Hypothalamus (tissue), 51 donors: ENCODE results near the gene THSD7B.

Experiments used
- DNase-seq, 51 donors: peaks; one replicate each; lab custom pipeline; 2025; lab: John Stamatoyannopoulos, UW

THSD7B gene

GRCh38 chr2:136809998-136810397 is 44.7 kb downstream of the THSD7B start:
- no peak for DNase-seq

GRCh38 chr2:136818839-136819238 is 53.5 kb downstream of the THSD7B start:
- no peak for DNase-seq

GRCh38 chr2:136823291-136823690 is 57.9 kb downstream of the THSD7B start:
- no peak for DNase-seq

DNA sequence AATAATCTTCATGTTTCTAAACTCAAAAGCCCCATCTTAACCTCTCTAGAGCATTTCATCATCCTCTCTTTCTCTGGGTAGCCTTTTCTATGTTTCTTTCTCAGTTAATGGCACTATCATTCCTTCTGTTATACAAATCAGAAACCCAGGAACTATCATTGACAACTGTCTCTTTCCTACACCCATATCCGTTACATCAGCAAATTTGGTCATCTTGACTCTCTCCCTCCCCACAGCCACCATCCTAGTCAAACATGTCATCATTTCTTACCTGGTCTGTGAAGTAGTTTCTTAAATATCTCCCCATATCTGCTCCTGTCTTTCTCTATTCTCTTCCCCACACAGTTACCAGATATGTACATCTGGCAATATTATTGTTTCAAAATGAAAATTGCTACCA is 62.8 kb downstream of the THSD7B start:
- no peak for DNase-seq

DNA sequence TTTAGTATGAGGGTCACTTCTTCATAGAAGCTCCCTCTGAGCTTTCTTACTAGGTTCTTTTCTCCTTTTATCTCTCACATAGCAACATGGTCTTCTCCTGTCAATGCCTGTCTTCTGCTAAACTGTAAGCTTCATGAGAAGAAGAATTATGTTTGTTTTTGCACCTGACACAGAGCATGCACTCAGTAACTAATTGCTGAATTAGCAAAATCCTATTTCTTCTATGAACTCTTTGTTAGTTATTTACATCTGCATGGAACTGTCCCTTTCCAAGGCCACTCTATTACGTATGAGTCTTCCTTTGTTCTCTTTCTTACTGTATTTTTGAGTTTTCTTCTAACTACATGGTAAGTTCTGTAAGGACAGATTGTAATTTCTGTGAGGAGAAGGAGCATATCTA is 63.4 kb downstream of the THSD7B start:
- no peak for DNase-seq

DNA sequence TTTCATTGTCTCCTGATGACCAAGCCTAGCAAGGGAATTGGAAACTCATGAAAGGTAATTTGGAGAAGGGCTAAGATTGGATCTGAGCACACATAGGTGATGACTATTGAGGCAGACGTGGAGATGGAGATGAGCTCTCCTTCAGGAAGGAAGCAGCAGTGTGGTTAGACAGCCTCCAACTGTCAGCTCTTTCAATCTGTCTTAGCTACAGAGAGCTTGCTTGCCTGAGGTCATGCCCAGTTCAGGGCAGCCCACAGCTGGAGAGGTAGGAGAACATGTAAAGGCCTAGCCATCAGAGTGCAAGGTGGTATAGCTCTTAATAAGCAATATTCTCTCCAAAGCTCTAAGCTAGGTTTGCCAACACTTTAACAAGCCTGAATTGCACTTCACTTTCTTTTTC is 79.2 kb downstream of the THSD7B start:
- no peak for DNase-seq

GRCh38 chr2:136858656-136859055 is 93.3 kb downstream of the THSD7B start:
- DNase-seq, result no peak

DNA sequence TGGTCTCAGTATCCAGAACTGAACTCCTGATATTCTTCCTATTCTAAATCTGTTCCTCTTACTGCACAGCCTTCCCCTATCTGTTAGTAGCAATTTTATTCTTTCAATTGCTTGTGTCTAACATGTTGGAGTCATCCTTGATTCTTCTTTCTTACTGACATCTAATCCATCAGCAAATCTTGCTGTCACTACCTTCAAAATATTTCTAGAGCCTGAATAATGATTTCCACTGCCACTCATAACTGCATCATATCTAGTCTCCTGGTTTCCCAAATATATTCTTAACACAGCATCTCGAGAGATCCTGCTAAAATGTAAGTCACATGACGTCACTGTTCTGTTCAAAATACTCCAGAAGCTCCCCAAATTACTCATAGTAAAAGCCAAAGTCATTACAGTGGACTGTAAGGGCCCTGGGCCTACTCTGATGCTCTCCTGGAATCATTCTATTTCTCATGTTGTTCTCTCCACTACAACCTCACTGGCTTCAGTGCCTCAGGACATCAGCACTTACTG is 95.2 kb downstream of the THSD7B start:
- no peak for DNase-seq

DNA sequence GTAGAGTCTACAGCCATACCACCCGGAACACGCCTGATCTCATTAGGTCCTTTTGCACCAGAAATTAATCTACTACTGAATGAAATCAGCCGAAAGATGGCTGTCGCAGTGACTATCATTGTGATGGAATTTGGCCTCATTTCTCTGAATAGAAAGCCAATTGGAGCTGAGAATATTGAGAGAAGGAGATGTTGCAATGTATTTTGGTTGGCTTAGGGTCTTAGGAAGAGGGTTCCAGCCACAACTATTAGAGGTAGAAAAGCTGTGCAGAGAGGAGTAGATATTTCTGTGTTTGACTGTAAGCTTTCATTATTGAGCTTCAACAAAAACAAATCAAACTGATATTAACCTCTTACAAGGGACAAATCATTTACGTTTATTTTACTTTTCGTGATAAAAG is 98.1 kb downstream of the THSD7B start:
- DNase-seq, result no peak

GRCh38 chr2:136863874-136864273 is 98.5 kb downstream of the THSD7B start:
- no peak for DNase-seq

DNA sequence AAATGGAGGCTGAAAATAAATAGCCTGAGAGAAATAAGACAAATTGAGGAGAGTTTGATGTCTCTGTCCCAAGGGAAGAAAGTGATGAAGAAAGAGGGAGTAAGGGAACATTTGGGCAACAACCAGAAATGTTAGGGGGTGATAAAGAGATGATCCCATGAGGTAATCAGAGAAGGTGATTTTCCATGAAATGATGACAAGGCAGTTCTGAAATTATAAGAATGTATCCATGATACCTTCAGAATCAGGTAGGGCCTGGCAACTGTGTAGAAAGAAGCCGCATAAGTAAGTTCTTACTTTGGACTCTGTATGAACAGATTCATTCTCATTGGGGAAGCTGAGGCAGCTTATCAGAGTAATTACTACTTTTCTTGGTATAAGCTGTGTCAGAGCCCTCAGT is 106.1 kb downstream of the THSD7B start:
- no peak for DNase-seq

DNA sequence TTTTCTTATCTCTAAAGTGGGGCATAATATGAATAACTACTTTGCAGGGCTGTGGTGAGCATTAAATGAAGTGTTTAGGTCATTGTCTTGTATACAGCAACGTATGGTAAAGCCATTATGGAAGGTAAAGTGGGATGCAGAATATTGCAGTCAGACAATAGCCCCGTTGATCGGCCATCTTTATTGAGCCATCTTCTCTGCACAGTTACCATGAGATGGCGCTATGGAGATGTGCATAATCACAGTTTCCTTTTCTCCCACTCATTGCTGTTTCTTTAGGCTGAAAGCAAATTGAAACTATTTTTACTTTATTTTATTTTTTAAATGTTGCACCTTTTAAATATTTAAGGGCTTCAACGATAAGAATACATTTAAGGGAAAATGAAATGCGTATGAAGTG is 108.9 kb downstream of the THSD7B start:
- peak in 1 of 51 donors; percentile 1 for DNase-seq

DNA sequence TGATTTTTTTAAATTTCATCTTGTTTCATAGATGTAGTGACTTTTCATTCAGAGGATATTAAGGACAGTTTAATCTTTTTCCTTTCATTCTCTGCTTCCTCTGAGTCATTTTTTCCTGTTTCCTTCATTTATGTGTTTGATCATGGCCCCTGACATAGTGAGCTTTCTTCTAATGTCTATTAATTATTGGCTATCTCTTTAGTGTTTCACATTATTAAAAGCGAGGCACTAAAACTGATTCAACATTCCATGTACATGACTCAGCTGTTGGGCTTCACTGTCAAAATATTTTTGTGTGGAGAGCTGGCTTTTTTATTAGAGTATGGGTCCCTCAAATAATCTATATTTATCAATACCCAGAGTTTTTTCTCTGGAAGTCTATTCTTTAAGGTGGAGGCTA is 125.8 kb downstream of the THSD7B start:
- no peak for DNase-seq

DNA sequence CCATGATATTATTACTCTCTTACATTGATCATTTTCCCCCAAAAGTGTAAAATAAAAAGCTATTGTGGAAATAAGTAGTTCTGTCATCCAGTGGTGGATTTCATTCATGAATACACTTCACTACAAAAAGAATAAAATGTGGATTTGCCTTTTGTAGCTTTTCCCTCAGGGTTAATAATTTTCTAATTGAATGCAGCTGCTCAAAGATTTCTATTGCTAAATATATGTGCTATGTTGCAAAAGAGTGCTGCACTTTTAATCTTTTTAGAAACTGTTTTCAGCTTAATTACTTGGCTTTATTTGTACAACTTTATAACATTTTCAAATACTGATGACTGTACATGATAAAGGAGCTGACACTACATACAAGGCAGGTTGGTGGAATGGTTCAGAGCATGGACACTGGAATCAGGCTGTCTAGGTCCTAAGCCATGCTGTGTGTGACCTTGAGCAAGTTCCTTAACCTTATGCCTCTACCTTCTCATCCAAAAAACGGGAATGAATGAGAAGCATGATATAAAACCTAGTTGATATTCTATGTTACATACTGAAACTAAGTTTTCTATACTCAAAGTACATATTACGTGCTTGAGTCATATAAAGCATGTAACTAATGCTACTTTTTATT is 128.8 kb downstream of the THSD7B start:
- DNase-seq, result no peak

DNA sequence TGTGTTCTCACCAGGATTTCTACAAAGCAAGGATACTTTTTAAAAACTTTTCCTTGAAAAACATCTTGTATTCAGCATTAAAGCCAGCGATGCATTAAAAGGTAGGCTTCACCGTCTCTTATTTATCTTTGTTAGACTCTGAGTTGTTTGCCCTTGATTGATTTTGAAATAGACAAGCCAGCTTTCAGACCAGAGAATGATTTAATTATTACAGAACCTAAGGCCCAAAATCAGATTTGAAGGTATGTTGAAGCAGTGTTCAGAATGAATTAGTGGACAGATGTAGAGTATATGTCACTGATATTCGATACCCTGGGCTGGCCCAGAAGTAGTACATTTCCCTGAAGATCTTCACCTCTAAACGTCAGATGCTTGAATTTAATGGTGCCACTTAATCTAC is 136.4 kb downstream of the THSD7B start:
- DNase-seq, result no peak

DNA sequence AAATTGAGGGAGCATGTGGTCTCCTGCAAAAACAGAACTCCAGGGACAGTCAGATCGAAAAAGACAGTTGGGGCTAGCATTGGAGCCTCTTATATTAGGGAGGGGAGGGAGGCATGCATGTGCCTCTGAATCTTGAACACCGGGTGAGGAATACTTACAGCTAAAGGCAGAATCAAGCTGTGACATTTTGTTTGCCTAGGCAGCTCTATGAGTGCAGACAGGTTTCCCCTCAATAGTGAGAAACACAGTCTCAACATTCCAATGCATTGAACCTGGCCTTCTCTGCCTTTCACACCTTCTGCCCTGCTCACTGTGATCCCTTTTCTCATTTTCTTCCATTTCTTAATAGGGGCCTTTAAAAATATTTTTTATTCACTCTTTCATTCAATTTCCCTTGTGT is 140.4 kb downstream of the THSD7B start:
- no peak for DNase-seq

- no peak for DNase-seq
Measured at GRCh38 chr2:136909777-136910176, 144.4 kb downstream of the THSD7B start.

DNA sequence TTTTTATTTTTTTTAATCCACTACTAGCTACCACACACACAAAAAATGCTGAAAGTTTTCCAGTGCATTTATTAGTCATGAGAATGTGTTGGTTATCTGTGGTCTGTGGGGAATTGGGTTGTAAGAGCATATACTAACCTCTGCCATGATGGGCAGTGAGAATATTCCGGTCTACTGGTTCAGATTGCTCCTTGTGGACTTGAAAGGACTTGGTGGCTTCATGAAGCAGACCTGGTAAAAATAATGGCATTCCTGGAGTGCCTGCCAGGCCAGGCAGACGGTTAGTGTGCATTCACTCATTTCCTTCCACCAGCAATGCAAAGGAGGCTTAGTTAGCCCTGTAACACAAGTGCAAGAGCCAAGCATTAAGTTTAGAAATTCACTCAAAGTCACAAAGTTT is 150.8 kb downstream of the THSD7B start:
- DNase-seq, result no peak

GRCh38 chr2:136917411-136917881 is 152.1 kb downstream of the THSD7B start:
- no peak for DNase-seq

GRCh38 chr2:136919682-136920081 is 154.3 kb downstream of the THSD7B start:
- no peak for DNase-seq

DNA sequence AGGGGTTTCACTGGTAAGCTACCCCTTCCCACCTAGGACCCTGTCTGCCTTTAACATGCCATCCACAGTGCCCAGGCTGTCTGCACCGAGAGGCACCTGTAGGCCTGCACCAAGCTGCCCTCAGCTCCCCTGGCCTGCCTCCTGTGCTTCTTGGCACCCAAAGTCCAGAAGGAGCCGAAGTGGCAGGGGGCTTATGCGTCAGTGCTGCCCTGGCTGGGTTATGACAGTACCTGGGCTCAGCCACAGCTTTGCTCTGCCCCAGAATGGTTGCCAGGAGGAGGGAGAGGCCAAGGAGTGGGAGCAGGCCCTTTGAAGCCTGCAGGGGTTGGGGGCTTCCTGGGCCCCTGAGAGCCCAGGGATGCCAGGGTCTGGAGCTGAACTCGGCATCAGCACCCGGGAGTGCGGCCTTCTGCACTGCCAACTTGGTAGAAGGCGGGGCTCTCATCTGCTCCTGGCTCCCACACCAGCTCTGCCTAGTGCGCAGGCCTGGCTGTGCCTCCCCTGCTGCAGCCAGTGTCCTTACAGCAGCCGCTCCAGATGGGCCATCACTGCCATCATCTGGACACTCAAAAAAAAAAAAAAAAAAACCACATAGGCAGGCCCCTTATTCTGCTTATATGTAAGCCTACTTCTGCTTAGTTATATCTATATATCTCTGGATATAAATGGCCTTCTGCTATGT is 155.4 kb downstream of the THSD7B start:
- peak in 2 of 51 donors; percentile 3 to 4 for DNase-seq

GRCh38 chr2:136927156-136927555 is 161.8 kb downstream of the THSD7B start:
- no peak for DNase-seq
